Umbilical cord (tissue), 2 donors: ENCODE data around the gene EDDM13. TPM values are rescaled to one million over a fixed set of nuclear protein-coding genes. Genes with fewer than 3 reads are reported as not detected.
"Not testable (repeated sequence)": the region's sequence is repeated elsewhere in the genome, so short reads cannot be mapped to it uniquely, and the experiment has no call there.

Experiments used
- DNase-seq: peaks from one replicate; pipeline ENCODE4 v3.0.0-alpha.2; 2015; ENCODE audit warnings: low spot score
- total RNA-seq: library from RNA; depleted of rRNA; stranded (reverse); fragments of >200 nt; gene quantifications from one replicate; pipeline ENCODE4 v1.2.3, GENCODE V29; 2014; ENCODE audit warnings: low replicate concordance; ENCODE audit not compliant: insufficient read depth

Gene EDDM13
- total RNA-seq: not detected

DNA sequence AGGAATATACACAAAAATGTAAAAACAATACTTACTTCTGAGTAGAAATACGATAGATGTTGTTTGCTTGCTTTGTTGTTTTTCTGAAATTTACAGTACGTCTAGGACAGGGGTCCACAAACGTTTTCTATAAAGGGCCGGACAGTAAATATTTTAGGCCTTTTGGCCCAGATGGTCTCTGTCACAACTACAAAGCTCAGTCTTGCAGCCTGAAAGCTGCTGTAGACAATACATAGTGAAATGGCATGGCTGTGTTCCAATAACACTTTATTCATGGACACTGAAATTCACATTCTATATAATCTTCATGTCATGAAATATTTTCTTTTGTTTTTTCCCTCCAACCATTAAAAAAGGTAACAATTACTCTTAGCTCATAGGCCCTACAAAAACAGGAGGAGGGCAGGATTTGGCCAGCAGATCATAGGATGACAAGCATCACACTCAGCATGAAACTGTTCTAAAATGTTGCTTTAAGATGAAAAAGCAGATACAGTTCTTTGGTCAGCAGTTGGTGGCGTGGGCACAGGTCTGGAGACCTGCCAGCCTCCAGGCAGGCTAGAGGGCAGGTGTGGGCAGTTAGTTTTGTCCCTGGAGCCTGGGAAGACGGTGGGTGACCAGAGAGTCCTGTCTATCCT is at the start of gene EDDM13:
TSS of gene EDDM13 (plus strand) at position 588 of the 638 bp plus-strand sequence. CDS start 87 bp downstream, outside the sequence.
- no peak for DNase-seq

DNA sequence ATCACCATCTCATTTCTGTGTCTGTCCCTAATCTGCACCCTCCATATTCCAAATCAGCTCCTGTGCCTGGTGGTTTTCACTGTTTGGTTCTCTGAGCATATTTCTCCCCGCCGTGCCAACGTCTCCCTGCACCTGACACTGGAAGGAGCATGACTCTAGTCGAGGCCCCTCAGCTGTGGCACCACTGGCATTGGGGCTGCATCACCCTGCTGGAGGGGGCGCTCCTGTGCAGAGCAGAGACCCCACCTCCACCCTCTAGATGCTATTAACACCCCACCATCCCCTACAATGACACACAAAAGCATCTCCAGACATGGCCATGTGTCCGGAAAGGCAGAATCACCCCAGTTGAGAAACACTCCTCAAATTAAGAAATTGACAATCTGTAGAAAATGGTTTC is 49.6 kb upstream of the EDDM13 start:
- no peak for DNase-seq

- DNase-seq: no peak
Observed at GRCh38 chr19:56223481-56223880, 49.1 kb upstream of the EDDM13 start.

DNA sequence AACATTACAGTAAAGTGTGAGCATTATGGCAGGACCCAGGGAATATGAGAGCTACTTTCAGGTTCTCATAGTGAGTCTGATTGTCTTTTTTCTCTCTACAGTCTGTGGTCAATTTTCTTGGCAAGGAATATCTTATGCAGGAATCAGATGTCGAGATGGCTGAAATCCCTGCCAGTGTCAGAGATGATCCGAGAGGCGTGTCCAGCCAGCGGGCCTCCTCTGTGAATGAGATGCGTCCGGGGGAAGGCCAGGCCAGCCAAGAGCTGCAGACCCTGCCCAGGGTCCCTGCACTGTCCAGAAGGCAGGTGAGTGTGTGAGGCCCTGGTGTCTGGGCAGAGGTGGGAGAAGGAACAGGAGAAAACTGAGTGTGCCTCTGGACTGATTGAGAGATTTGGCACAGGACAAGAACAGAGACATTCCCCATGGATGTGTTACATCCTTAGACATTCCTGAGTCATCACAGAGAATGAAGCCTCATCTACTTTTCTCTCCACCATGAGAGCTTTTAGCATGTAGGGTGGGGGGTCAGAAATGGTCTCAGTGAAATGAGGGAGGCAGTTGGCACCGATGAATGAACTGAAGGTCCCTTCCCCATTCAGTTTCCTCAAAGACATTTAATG is 27.3 kb upstream of the EDDM13 start:
- DNase-seq: no peak

DNA sequence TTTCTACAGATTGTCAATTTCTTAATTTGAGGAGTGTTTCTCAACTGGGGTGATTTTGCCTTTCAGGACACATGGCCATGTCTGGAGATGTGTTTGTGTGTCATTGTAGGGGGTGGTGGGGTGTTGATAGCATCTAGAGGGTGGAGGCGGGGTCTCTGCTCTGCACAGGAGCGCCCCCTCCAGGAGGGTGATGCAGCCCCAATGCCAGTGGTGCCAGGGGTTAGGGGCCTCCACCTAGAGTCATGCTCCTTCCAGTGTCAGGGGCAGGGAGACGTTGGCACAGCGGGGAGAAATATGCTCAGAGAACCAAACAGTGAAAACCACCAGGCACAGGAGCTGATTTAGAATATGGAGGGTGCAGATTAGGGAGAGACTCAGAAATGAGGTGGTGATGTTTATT is 26.8 kb upstream of the EDDM13 start:
- not testable (repeated sequence) for DNase-seq

DNA sequence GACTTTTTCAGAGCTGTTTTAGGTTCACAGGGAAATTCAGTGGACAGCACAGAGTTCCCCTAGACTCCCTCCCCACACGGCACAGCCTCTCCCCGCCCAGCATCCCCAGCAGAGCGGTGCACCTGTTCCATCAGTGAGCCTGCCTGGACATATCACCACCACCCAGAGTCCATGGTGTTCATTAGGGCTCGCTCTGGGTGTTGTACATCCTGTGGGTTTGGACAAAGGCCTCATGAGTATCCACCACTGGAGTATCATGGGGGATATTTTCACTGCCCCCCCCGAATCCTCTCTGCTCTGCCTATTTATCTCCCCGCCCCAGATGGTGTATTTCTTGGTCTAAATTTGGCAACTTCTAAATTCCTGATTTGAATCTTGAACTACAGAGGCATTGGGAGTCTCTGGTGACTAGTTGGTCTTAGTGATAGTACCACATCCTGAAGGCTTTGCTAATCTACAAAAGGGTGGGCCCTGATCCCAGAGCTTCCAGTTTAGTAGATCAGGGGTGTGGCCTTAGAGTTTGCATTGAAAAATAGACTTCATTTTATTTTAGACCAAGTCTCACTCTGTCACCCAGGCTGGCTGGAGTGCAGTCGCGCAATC is 23.7 kb upstream of the EDDM13 start:
- DNase-seq: not testable (repeated sequence)

- DNase-seq: peak; percentile 60
Observed at GRCh38 chr19:56252699-56253422, 19.7 kb upstream of the EDDM13 start.

GRCh38 chr19:56253737-56254136 is 18.8 kb upstream of the EDDM13 start:
- peak; percentile 68 for DNase-seq

DNA sequence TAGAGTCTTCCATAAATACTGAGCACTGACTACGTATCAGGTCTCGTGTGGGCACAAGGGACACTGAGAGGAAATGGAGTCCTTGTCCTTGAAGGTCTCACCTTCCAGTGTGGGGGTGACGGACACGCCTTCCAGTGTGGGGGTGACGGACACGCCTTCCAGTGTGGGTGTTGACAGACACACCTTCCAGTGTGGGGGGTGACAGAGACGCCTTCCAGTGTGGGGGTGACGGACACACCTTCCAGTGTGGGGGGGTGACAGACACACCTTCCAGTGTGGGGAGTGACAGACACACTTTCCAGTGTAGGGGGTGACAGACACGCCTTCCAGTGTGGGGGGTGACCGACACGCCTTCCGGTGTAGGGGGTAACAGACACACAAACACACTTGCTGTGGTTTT is 14.3 kb upstream of the EDDM13 start:
- DNase-seq: no peak

DNA sequence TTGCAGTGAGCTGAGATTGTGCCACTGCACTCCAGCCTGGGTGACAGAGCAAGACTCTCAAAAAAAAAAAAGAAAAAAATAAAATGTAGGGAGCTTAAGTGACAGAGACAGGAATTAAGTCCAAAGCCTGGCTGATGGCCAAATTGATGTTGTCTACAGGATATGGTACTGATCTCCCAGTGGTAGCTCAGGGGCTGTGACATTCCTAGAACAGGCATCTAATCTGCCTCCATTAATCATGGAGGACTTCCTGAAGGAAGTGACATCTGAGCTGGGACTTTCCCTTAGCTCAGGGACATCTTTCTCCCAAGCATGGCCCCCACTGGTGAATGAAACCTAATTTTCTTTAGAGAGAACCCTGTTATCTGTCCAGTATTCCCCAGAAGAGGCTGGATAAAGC is 11.4 kb upstream of the EDDM13 start:
- DNase-seq: no peak

DNA sequence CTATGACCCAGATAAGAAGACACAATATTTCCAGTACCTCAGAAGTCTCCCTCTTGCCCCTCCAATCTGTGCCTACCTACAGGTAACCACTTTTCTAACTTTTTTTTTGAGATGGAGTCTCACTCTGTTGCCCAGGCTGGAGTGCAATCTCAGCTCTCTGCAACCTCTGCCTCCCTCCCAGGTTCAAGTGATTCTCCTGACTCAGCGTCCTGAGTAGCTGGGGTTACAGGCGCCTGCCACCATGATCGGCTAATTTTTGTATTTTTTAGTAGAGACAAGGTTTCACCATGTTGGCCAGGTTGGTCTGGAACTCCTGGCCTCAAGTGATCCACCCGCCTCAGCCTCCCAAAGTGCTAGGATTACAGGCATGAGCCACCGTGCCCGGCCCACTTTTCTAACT is 10.6 kb upstream of the EDDM13 start:
- DNase-seq: not testable (repeated sequence)

- no peak for DNase-seq
Observed at GRCh38 chr19:56263319-56263718, 9.2 kb upstream of the EDDM13 start.

DNA sequence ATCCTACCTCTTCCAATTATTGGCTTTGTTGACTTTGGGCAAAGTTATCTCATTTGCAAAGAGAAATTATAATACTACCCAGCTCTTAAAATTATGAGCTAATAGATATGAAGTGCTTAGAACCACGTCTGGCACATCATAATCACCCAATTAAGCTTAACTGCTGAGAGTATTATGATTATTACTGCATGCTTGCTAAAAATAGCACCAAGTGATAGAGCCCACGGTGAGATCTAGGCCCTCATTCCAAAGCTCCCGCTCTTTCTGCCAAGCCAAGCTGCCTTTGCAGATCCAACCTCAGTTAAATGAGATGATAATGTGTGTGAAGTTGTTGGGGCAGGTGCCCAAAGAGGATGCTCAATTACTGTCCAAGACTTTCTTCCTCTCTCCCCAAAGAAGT is 6.5 kb upstream of the EDDM13 start:
- DNase-seq: no peak

DNA sequence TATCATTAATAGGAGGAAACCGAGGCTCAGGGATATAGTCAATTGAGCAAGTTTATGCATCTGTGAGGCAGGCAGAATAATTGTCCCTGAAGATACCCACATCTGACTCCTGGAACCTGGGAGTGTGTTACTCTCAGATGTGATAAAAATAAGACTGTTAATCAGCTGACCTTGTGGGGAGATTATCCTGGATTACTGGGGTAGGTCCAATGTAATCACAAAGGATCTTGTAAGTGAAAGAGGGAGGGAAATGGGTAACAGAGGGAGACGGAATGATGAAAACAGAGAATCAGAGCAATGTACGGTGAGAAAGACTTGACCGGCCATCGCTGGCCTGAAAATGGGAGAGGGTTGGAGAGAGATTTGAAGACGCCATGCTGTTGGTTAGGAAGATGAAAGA is 3.2 kb upstream of the EDDM13 start:
- no peak for DNase-seq

DNA sequence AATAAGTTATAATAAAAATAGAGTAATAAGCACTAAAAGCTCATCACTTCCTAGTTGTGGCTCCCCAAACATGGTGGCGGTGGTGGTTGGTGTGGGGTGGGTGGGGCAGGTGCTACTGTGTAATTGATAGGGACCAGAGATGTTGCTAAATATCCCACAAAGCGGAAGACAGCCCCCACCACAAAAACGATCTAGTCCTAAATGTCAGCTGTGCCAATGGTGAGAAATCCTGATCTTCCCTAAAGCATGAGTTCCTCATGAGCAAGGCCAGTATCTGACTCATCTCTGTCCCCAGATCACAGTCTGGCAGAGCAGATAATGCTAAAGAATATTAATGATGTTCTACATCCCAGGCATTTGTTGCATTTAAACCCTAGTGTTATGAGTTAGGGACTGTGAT is 1.9 kb upstream of the EDDM13 start:
- no peak for DNase-seq

GRCh38 chr19:56271151-56271550 is 1.4 kb upstream of the EDDM13 start:
- no peak for DNase-seq

GRCh38 chr19:56273563-56274117 is 1.1 kb downstream of the EDDM13 start:
- DNase-seq: no peak

DNA sequence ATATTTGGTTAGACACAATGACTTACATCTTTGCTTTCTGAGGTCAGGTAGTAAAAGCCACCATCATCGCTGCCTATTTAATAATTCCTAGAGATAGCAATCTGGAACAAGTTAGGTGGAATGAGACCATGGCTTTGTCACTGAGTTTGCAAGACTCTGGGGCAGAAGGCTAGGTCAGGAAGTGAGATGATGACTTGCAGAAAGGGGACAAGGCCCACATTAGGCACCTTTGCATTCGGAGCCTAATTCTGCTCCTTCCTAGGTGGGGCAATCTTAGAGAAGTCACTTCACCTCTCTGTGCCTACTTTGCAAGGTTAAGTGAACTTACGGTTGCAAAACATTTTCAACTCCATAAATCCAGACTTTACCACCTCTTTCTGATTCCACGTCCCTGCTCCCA is 10.3 kb downstream of the EDDM13 start:
- DNase-seq: no peak

DNA sequence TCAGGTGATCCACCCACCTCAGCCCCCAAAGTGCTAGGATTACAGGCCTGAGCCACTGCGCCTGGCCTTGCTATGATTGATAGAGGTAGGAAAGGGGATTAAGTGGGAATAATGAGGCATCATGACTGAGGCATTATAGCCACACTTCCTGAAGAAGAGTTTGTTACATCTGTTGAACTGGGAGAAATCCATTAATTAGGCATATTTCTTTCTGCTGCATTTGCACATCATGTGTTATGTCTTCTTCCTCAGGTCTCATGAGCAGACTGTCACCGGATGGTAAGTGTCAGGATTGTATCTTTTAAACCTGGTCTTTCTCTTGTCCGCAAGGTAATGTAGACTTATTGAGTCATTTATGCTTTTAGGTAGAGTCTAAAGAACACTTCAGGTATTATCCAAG is 12.2 kb downstream of the EDDM13 start:
- no peak for DNase-seq

- no peak for DNase-seq
Observed at GRCh38 chr19:56290104-56290503, 17.6 kb downstream of the EDDM13 start.

GRCh38 chr19:56291867-56292266 is 19.3 kb downstream of the EDDM13 start:
- DNase-seq: no peak

DNA sequence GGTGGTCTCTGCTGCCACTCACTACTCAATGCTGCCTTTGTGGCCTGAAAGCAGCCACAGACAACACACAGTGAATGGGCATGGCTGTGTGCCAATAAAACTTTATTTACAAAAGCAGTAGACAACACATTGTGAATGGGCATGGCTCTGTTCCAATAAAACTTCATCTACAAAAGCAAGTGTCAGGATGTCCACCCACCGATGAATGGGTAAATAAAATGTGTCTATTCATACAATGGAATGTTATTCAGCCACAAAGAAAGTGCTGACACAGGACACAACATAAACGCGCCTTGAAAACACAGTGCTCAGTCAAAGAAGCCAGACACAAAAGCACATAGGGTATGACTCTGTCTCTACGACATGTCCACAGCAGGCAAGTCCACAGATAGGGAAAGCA is 22.0 kb downstream of the EDDM13 start:
- no peak for DNase-seq
